GM12878 (cell line): ENCODE measurements around the gene GJA9. TPM values are rescaled to one million over a fixed set of nuclear protein-coding genes. Genes with fewer than 3 reads are reported as not detected.
A peak's percentile ranks its signal among the peaks of the same experiment; 100 is the strongest.

Source experiments
- ATAC-seq: fragments of 200-7000 bp; cut with Tn5 transposase; 3 replicates; pipeline ENCODE4 v1.9.1; 2020; ENCODE audit warnings: mild to moderate bottlenecking, moderate library complexity
- BruUV-seq: library from RNA; stranded (reverse); fragments of 400-500 nt; replicated peaks from 2 replicates; lab custom pipeline; 2021; lab: Mats Ljungman, UMichigan
- CTCF ChIA-PET: fragments of 300-600 bp; sonication (Branson Sonifier 250); formaldehyde crosslinking; extraction: SDS; loops from one replicate; lab custom pipeline; 2021; ENCODE audit warnings: inconsistent platforms; lab: Yijun Ruan, JAX
- POLR2A ChIA-PET: fragments of 350-600 bp; formaldehyde crosslinking; extraction: SDS; loops from one replicate; lab custom pipeline; 2021; ENCODE audit warnings: inconsistent platforms; lab: Charles Lee
- RAD21 ChIA-PET: fragments of 300-600 bp; sonication (Branson Sonifier 250); formaldehyde crosslinking; loops from one replicate; lab custom pipeline; 2023; ENCODE audit warnings: antibody characterized with exemption; ENCODE audit not compliant: unreplicated experiment; lab: Charles Lee
- SMC1A ChIA-PET: fragments of 300-600 bp; sonication (Branson Sonifier 250); formaldehyde crosslinking; loops from one replicate; lab custom pipeline; 2023; ENCODE audit not compliant: unreplicated experiment, uncharacterized antibody; lab: Charles Lee
- DNase-seq: peaks from one replicate; pipeline ENCODE4 v3.0.0-alpha.2; 2011; ENCODE audit warnings: low read depth, low spot score
- FAIRE-seq: peaks from 3 replicates; lab custom pipeline; 2011; peaks lifted over from hg19 to GRCh38; lab: Jason Lieb, UNC
- H2AFZ ChIP-seq: 2 replicates; pipeline ENCODE4 v1.6.0; 2011; ENCODE audit warnings: low read depth, low read length, control low read depth; ENCODE audit not compliant: control insufficient read depth
- H3K27ac ChIP-seq: 2 replicates; pipeline ENCODE4 v1.5.1; 2011; ENCODE audit warnings: control low read depth; ENCODE audit not compliant: control insufficient read depth, insufficient read depth
- H3K27me3 ChIP-seq, 2 experiments: replicated peaks in 1 of 2; 2 replicates each; pipeline versions ENCODE4 v1.6.0 to v1.6.1; 2011; ENCODE audit warnings: low read length in 1 of 2; ENCODE audit not compliant: control insufficient read depth in 2 of 2, insufficient read depth in 2 of 2
- H3K36me3 ChIP-seq, 2 experiments: 2 replicates each; pipeline ENCODE4 v1.5.1; 2011; ENCODE audit warnings: low read length in 1 of 2; ENCODE audit not compliant: control insufficient read depth in 2 of 2, insufficient read depth in 2 of 2
- H3K4me1 ChIP-seq: 2 replicates; pipeline ENCODE4 v1.6.1; 2011; ENCODE audit warnings: mild to moderate bottlenecking, low read length, moderate library complexity, mixed read lengths; ENCODE audit not compliant: control insufficient read depth, insufficient read depth
- H3K4me2 ChIP-seq: 2 replicates; pipeline ENCODE4 v1.6.0; 2011; ENCODE audit warnings: control low read depth; ENCODE audit not compliant: control insufficient read depth, insufficient read depth
- H3K4me3 ChIP-seq: fragments of 200-600 bp; sonication (generic); 2 replicates; pipeline ENCODE4 v1.5.1; 2016
- H3K79me2 ChIP-seq: 2 replicates; pipeline ENCODE4 v1.6.0; 2011; ENCODE audit warnings: low read length; ENCODE audit not compliant: control insufficient read depth, insufficient read depth
- H3K9ac ChIP-seq: 2 replicates; pipeline ENCODE4 v1.8.0; 2011; ENCODE audit warnings: low read length, control low read depth, mixed read lengths; ENCODE audit not compliant: control insufficient read depth, insufficient read depth
- H3K9me3 ChIP-seq: replicated peaks from 3 replicates; pipeline ENCODE4 v1.5.1; 2011; ENCODE audit warnings: mild to moderate bottlenecking, low read length; ENCODE audit not compliant: control insufficient read depth, insufficient read depth
- H4K20me1 ChIP-seq: 2 replicates; pipeline ENCODE4 v1.6.0; 2011; ENCODE audit not compliant: control insufficient read depth, insufficient read depth
- EP300 ChIP-seq, 2 experiments: fragments of 150-350 bp in 1 of 2; IDR thresholded peaks; 2 replicates each; pipeline ENCODE4 v1.6.1; 2011 to 2012; ENCODE audit warnings: low read depth in 2 of 2, low read length in 2 of 2, borderline replicate concordance in 1 of 2, improper control_type of control experiment in 1 of 2, inconsistent platforms in 1 of 2; ENCODE audit not compliant: control insufficient read depth in 1 of 2
- ETV6 ChIP-seq, 2 experiments: fragments of 450-650 bp in 1 of 2; IDR thresholded peaks in 1 of 2; conservative IDR thresholded peaks in 1 of 2; 2 replicates each; pipeline ENCODE4 v1.6.1; 2014; ENCODE audit warnings: antibody characterized with exemption in 1 of 2, borderline replicate concordance in 1 of 2, low read depth in 1 of 2, mild to moderate bottlenecking in 1 of 2, moderate library complexity in 1 of 2
- IKZF1 ChIP-seq: fragments of 450-650 bp; conservative IDR thresholded peaks from 2 replicates; pipeline ENCODE4 v1.6.1; 2017; ENCODE audit warnings: antibody characterized with exemption, mild to moderate bottlenecking
- MLLT1 ChIP-seq: fragments of 450-650 bp; IDR thresholded peaks from 2 replicates; pipeline ENCODE4 v1.6.1; 2016; ENCODE audit warnings: mild to moderate bottlenecking
- RCOR1 ChIP-seq: conservative IDR thresholded peaks from 2 replicates; pipeline ENCODE4 v1.6.1; 2012; ENCODE audit warnings: low read depth, low read length, improper control_type of control experiment
- REST ChIP-seq: IDR thresholded peaks from 2 replicates; pipeline ENCODE4 v1.6.1; 2012; ENCODE audit warnings: mild to moderate bottlenecking, low read depth, low read length
- RFX5 ChIP-seq: IDR thresholded peaks from 2 replicates; pipeline ENCODE4 v1.6.1; 2011; ENCODE audit warnings: low read depth, low read length, improper control_type of control experiment
- RUNX3 ChIP-seq: IDR thresholded peaks from 2 replicates; pipeline ENCODE4 v1.6.1; 2012; ENCODE audit warnings: low read length, inconsistent platforms
- SP1 ChIP-seq: IDR thresholded peaks from one replicate; pipeline ENCODE4 v1.6.1; 2011; ENCODE audit warnings: low read depth, low read length
- STAT1 ChIP-seq: fragments of 450-650 bp; conservative IDR thresholded peaks from 2 replicates; pipeline ENCODE4 v1.6.1; 2014; ENCODE audit warnings: antibody characterized with exemption, mild to moderate bottlenecking
- WRNIP1 ChIP-seq: IDR thresholded peaks from 2 replicates; pipeline ENCODE4 v1.6.1; 2011; ENCODE audit warnings: low read depth, low read length, improper control_type of control experiment, borderline replicate concordance
- ZBTB11 ChIP-seq: fragments of 450-650 bp; formaldehyde crosslinking; IDR thresholded peaks from 2 replicates; pipeline ENCODE4 v1.5.0; 2022; ENCODE audit warnings: mild to moderate bottlenecking, missing genetic modification characterization
- WGBS: methylation state at CpG from one replicate; pipeline ENCODE4 v1.1.6; 2016; ENCODE audit warnings: low lambda C conversion rate; ENCODE audit not compliant: insufficient replicate concordance, insufficient coverage; ENCODE audit errors: missing lambda C conversion rate; 5-methylcytosine and 5-hydroxymethylcytosine counted together
- in situ Hi-C: fragments of 300-500 bp; cut with MboI; formaldehyde crosslinking; loops from 9 replicates; pipeline ENCODE4 v1.14.3; 2018; ENCODE audit warnings: mixed read lengths
- intact Hi-C: fragments of 100-400 bp; cut with micrococcal nuclease; formaldehyde crosslinking; loops from one replicate; pipeline ENCODE4 v1.14.2; 2022; ENCODE audit not compliant: unreplicated experiment
- polyA plus RNA-seq, 11 experiments: library from polyadenylated mRNA; depleted of rRNA in 4 of 11; unstranded in 6 of 11; stranded (reverse) in 5 of 11; fragments of >200 nt; fragmentation: Nextera tagmentation in 4 of 11; fragmentation: Illumina TruSeq in 1 of 11; extraction: Ambion mirVana in 4 of 11; extraction: Trizol in 1 of 11; gene quantifications; 1 replicate in 1 of 11; 2 replicates in 10 of 11; pipeline versions ENCODE4 v1.2.1 to v1.2.3, GENCODE V29; 2011 to 2016; ENCODE audit warnings: inconsistent platforms in 2 of 11, missing spikeins in 2 of 11, low read depth in 1 of 11
- total RNA-seq, 4 experiments: library from RNA; depleted of rRNA in 3 of 4; stranded (reverse); fragments of >200 nt in 3 of 4; fragmentation: Illumina TruSeq in 1 of 4; extraction: Trizol in 1 of 4; gene quantifications; 2 replicates each; pipeline versions ENCODE4 v1.2.1 to v1.2.3, GENCODE V29; 2013 to 2021

GJA9 gene
- total and polyA plus RNA-seq, 10 of the 15 experiments (the other 5 are each of a cell fraction or from before 2014, with no cell fraction given), result 0.13 TPM; not detected in 9

GRCh38 chr1:38873027-38873969, 8.1 kb downstream of the GJA9 start, which contains the start of gene MYCBP:
MYCBP (minus strand) TSS chr1:38873348; CDS start chr1:38873305, 43 bp downstream.
- H4K20me1 ChIP-seq, result no peaks in the 10 kb centered on the region
- intact Hi-C loops, result loop anchor here (2.0 to 5.0 kb wide), 2 partner anchors 14 to 119 kb away; partner anchors contain the start of genes AKIRIN1 and RRAGC
- BruUV-seq, result TSS peak; percentile 76
- H3K27me3 ChIP-seq, result no peaks in the 10 kb centered on the region
- ChIA-PET POLR2A (interaction anchor here (0.5 to 3.7 kb wide), 5 partner anchors 13 to 193 kb away, joined by 3 to 14 read pairs (median 3); partner anchors contain the start of gene RRAGC), SMC1A (interaction anchor here (0.9 to 2.6 kb wide), 7 partner anchors 8 to 219 kb away, joined by 3 to 11 read pairs (median 5); partner anchors contain the start of genes GJA9 and NDUFS5), CTCF (interaction anchor here (1.2 to 1.4 kb wide), 2 partner anchors 13 to 16 kb away, joined by 3 to 4 read pairs; no protein-coding TSS in a partner anchor), RAD21 (interaction anchor here (1.0 to 2.3 kb wide), 7 partner anchors 14 to 233 kb away, joined by 3 to 5 read pairs (median 4); partner anchors contain the start of genes NDUFS5 and RRAGC)
- peak within 1 kb of the TSS; percentile 83 for H3K9ac ChIP-seq
- H3K4me2 ChIP-seq, result peak within 1 kb of the TSS; percentile 97
- peak; percentile 92 for FAIRE-seq
- peaks cover 23% of the 10 kb centered on the region for H3K79me2 ChIP-seq
- WGBS, result 2% methylated on average over 52 of the region's 69 CpGs
- peak; percentile 92 for DNase-seq
- H2AFZ ChIP-seq, result peak within 1 kb of the TSS; percentile 95
- in situ Hi-C loops, result no loop called here
- H3K4me1 ChIP-seq, result peaks cover 17% of the 10 kb centered on the region
- peak; percentile 99 for ATAC-seq
- H3K27ac ChIP-seq, result peak within 1 kb of the TSS; percentile 78
- no peaks in the 10 kb centered on the region for H3K36me3 ChIP-seq
- H3K4me3 ChIP-seq, result peak within 1 kb of the TSS; percentile 82
- H3K9me3 ChIP-seq, result no peaks in the 10 kb centered on the region
- TF ChIP-seq REST, result no peak
- TF ChIP-seq RUNX3, result peak; percentile 34; the same call in 1 of the 2 replicates
- no peak for TF ChIP-seq EP300 (IDR thresholded peaks at IDR 0.05; ENCODE audit: borderline replicate concordance in 1 of 2, control insufficient read depth in 1 of 2, low read depth in 2 of 2, low read length in 2 of 2)
- no peak for TF ChIP-seq WRNIP1
- 0 out of 2 replicates have a peak, but pooled peaks have one; percentile 42 for TF ChIP-seq STAT1
- TF ChIP-seq ETV6 (conservative IDR thresholded peaks at IDR 0.05 in 1 of 2, IDR thresholded peaks at IDR 0.05 in 1 of 2; ENCODE audit: borderline replicate concordance in 1 of 2, low read depth in 1 of 2), result no peak
- TF ChIP-seq IKZF1, result peak; percentile 94
- TF ChIP-seq ZBTB11 (CRISPR knock-in tag), result no peak
- TF ChIP-seq RCOR1, result no peak
- TF ChIP-seq SP1, result peak; percentile 23
- TF ChIP-seq MLLT1, result no peak
- 0 out of 2 replicates have a peak, but pooled peaks have one; percentile 18 for TF ChIP-seq RFX5
